Endothelial cell of umbilical vein (primary cell): ENCODE data around the gene AKNA. TPM values are rescaled to one million over a fixed set of nuclear protein-coding genes. Genes with fewer than 3 reads are reported as not detected.

Experiments used
- BruUV-seq: library from RNA; stranded (reverse); fragments of 400-500 nt; replicated peaks from 2 replicates; lab custom pipeline; 2021; lab: Mats Ljungman, UMichigan
- CTCF ChIA-PET: fragments of 300-600, 350-600 bp; sonication (Branson Sonifier 250); formaldehyde crosslinking; loops from one replicate; lab custom pipeline; 2021; ENCODE audit warnings: antibody characterized with exemption, inconsistent platforms; lab: Charles Lee
- POLR2A ChIA-PET: fragments of 300-600, 350-600 bp; sonication (Branson Sonifier 250); formaldehyde crosslinking; loops from one replicate; lab custom pipeline; 2021; ENCODE audit warnings: antibody characterized with exemption, inconsistent platforms; lab: Charles Lee
- DNase-seq: peaks from one replicate; pipeline ENCODE4 v3.0.0-alpha.2; 2011; ENCODE audit warnings: low read depth, low spot score
- FAIRE-seq: peaks from 2 replicates; lab custom pipeline; 2011; peaks lifted over from hg19 to GRCh38; lab: Jason Lieb, UNC
- H2AFZ ChIP-seq: 2 replicates; pipeline ENCODE4 v1.6.0; 2012; ENCODE audit warnings: low read depth, low read length, control low read depth, inconsistent platforms
- H3K27ac ChIP-seq: 2 replicates; pipeline ENCODE4 v1.5.1; 2011; ENCODE audit warnings: low read depth, mild to moderate bottlenecking, control low read depth, low read length, moderate library complexity; ENCODE audit not compliant: insufficient read depth
- H3K27me3 ChIP-seq, 2 experiments: 2 replicates each; pipeline versions ENCODE4 v1.6.0 to v1.6.1; 2011; ENCODE audit warnings: low read length in 2 of 2, mixed read lengths in 1 of 2; ENCODE audit not compliant: control insufficient read depth in 2 of 2, insufficient read depth in 2 of 2
- H3K36me3 ChIP-seq, 2 experiments: 2 replicates in 1 of 2; 3 replicates in 1 of 2; pipeline ENCODE4 v1.5.1; 2011; ENCODE audit warnings: low read length in 2 of 2, mild to moderate bottlenecking in 1 of 2, moderate library complexity in 1 of 2; ENCODE audit not compliant: control insufficient read depth in 2 of 2, insufficient read depth in 2 of 2; ENCODE audit errors: extremely low read depth in 1 of 2
- H3K4me1 ChIP-seq: 3 replicates; pipeline ENCODE4 v1.5.1; 2011; ENCODE audit warnings: mild to moderate bottlenecking, low read length; ENCODE audit not compliant: control insufficient read depth, insufficient read depth; ENCODE audit errors: extremely low read depth
- H3K4me2 ChIP-seq: 2 replicates; pipeline ENCODE4 v1.6.1; 2011; ENCODE audit warnings: low read length, control low read depth, mixed read lengths; ENCODE audit not compliant: insufficient read depth
- H3K4me3 ChIP-seq, 3 experiments: fragments of 200-600 bp in 1 of 3; sonication (generic), shearing (Covaris generic) in 1 of 3; replicated peaks in 1 of 3; 2 replicates each; pipeline ENCODE4 v1.5.1; 2011 to 2016; ENCODE audit warnings: control low read depth in 3 of 3, low read length in 3 of 3, mild to moderate bottlenecking in 2 of 3, inconsistent platforms in 1 of 3, low read depth in 1 of 3, moderate library complexity in 1 of 3; ENCODE audit not compliant: insufficient read depth in 1 of 3
- H3K79me2 ChIP-seq: 2 replicates; pipeline ENCODE4 v1.6.0; 2012; ENCODE audit warnings: low read length, inconsistent platforms; ENCODE audit not compliant: control insufficient read depth, insufficient read depth
- H3K9ac ChIP-seq: replicated peaks from 2 replicates; pipeline ENCODE3; 2011; ENCODE audit warnings: low read length, control low read depth; ENCODE audit not compliant: insufficient read depth; ENCODE audit errors: extremely low read depth
- H3K9me1 ChIP-seq: replicated peaks from 3 replicates; pipeline ENCODE4 v1.6.0; 2011; ENCODE audit warnings: mild to moderate bottlenecking, low read length; ENCODE audit not compliant: control insufficient read depth, insufficient read depth; ENCODE audit errors: extremely low read depth
- H3K9me3 ChIP-seq: replicated peaks from 2 replicates; pipeline ENCODE4 v1.5.1; 2012; ENCODE audit warnings: low read length, inconsistent platforms; ENCODE audit not compliant: control insufficient read depth, insufficient read depth
- H4K20me1 ChIP-seq: replicated peaks from 2 replicates; pipeline ENCODE3; 2011; ENCODE audit warnings: mild to moderate bottlenecking, low read length; ENCODE audit not compliant: control insufficient read depth, insufficient read depth; ENCODE audit errors: extremely low read depth
- EZH2 ChIP-seq: IDR thresholded peaks from 2 replicates; pipeline ENCODE4 v1.6.1; 2012; ENCODE audit warnings: borderline replicate concordance, low read depth, mild to moderate bottlenecking, moderate library complexity, low read length, inconsistent platforms; ENCODE audit not compliant: severe bottlenecking
- FOS ChIP-seq: IDR thresholded peaks from 2 replicates; pipeline ENCODE4 v1.6.1; 2011; ENCODE audit warnings: mild to moderate bottlenecking, low read length, moderate library complexity, borderline replicate concordance; ENCODE audit not compliant: insufficient read depth
- GATA2 ChIP-seq: IDR thresholded peaks from 2 replicates; pipeline ENCODE4 v1.7.0; 2011; ENCODE audit warnings: low read depth, mild to moderate bottlenecking, moderate library complexity, mixed read lengths, low read length; ENCODE audit not compliant: insufficient read length, insufficient read depth
- JUN ChIP-seq: IDR thresholded peaks from 2 replicates; pipeline ENCODE4 v1.6.1; 2011; ENCODE audit warnings: borderline replicate concordance, low read depth; ENCODE audit not compliant: insufficient read length, insufficient read depth
- MYC ChIP-seq: IDR thresholded peaks from one replicate; pipeline ENCODE4 v1.6.1; 2011; ENCODE audit warnings: mild to moderate bottlenecking, low read depth, low read length
- POLR2A ChIP-seq: IDR thresholded peaks from 2 replicates; pipeline ENCODE4 v1.6.1; 2012; ENCODE audit warnings: low read depth, mild to moderate bottlenecking, control low read depth, low read length
- POLR2AphosphoS5 ChIP-seq: IDR thresholded peaks from 2 replicates; pipeline ENCODE4 v1.6.1; 2012; ENCODE audit warnings: low read depth, mild to moderate bottlenecking, control low read depth, low read length, moderate library complexity; ENCODE audit not compliant: insufficient read depth
- dilution Hi-C: fragments of 300-500 bp; cut with MboI; formaldehyde crosslinking; loops from one replicate; pipeline ENCODE4 v1.15.0; 2019; ENCODE audit warnings: low sequenced_read_pairs; ENCODE audit not compliant: extremely low pct_ligation_motif_present
- intact Hi-C: fragments of 100-400 bp; cut with micrococcal nuclease; formaldehyde crosslinking; loops from one replicate; pipeline ENCODE4 v1.10.0; 2022
- polyA plus RNA-seq, 4 experiments: library from polyadenylated mRNA; depleted of rRNA in 3 of 4; stranded (reverse) in 3 of 4; unstranded in 1 of 4; fragments of >200 nt; gene quantifications; 2 replicates each; pipeline versions ENCODE4 v1.2.1 to v1.2.3, GENCODE V29; 2011 to 2012; ENCODE audit warnings: missing spikeins in 1 of 4
- total RNA-seq: library from RNA; stranded (reverse); gene quantifications from 2 replicates; pipeline ENCODE4 v1.2.3, GENCODE V29; 2021
- TF ChIP-seq, protein P1 (sequence below): IDR thresholded peaks from 2 replicates; pipeline ENCODE4 v1.6.1; 2011; ENCODE audit not compliant: insufficient read depth, insufficient read length
- TF ChIP-seq, protein P2 (sequence below), 2 donors: IDR thresholded peaks; 1 replicate in 1 of 2; 2 replicates in 1 of 2; pipeline ENCODE4 v1.5.1; 2011; ENCODE audit warnings: low read length in 2 of 2, mild to moderate bottlenecking in 2 of 2, moderate library complexity in 2 of 2, control low read depth in 1 of 2, inconsistent platforms in 1 of 2, low read depth in 1 of 2; ENCODE audit not compliant: insufficient read depth in 1 of 2; ENCODE audit errors: extremely low read depth in 1 of 2

The AKNA gene
- total and polyA plus RNA-seq, 2 donors (not counting 3 experiments of a cell fraction or from before 2014, with no cell fraction given) = 11.3 to 22.4 TPM

DNA sequence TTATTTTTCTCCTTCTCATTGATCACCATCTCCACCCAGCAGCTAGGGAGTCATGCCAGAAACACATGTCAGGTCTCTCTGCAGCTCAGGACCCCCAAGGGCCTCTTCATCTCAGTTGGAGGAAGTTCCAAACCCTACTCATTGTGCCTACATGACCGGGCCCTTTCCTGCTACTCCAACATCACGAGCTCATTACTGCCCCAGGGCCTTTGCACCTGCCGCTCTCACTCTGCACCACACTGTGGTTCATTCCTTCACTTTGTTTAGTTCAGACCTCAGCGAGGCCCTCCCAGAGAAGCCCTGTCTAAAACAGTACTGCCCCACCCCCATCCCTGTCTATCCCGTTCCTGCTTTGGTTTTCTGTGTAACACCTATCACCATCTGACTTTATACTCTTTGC lies 22.1 kb upstream of the AKNA start:
- dilution Hi-C loops = no loop called here
- H3K4me2 ChIP-seq = no peak overlapping the region
- H3K79me2 ChIP-seq = no peaks in the 10 kb centered on the region
- CTCF ChIA-PET = interaction anchor here (1.0 to 9.5 kb wide), 4 partner anchors 77 to 271 kb away, joined by 3 to 397 read pairs (median 4); partner anchors contain the start of gene TEX53
- peaks cover 0 to 2% of the 10 kb centered on the region in 2 experiments for H3K27me3 ChIP-seq
- no peak for TF ChIP-seq FOS
- H3K9ac ChIP-seq = no peak overlapping the region
- FAIRE-seq (no peak), DNase-seq (no peak)
- H4K20me1 ChIP-seq = no peaks in the 10 kb centered on the region
- no peaks in the 10 kb centered on the region for H3K9me1 ChIP-seq
- no peak overlapping the region for H3K27ac ChIP-seq
- BruUV-seq = no TSS peak
- no peak overlapping the region for H3K4me3 ChIP-seq
- POLR2A ChIA-PET = no interaction called here
- H2AFZ ChIP-seq = no peak overlapping the region
- no peaks in the 10 kb centered on the region for H3K4me1 ChIP-seq
- no peaks in the 10 kb centered on the region for H3K9me3 ChIP-seq
- intact Hi-C loops = loop anchor here (5.0 kb wide), 1 partner anchor 1112 kb away; no protein-coding TSS in a partner anchor
- no peaks in the 10 kb centered on the region for H3K36me3 ChIP-seq

DNA sequence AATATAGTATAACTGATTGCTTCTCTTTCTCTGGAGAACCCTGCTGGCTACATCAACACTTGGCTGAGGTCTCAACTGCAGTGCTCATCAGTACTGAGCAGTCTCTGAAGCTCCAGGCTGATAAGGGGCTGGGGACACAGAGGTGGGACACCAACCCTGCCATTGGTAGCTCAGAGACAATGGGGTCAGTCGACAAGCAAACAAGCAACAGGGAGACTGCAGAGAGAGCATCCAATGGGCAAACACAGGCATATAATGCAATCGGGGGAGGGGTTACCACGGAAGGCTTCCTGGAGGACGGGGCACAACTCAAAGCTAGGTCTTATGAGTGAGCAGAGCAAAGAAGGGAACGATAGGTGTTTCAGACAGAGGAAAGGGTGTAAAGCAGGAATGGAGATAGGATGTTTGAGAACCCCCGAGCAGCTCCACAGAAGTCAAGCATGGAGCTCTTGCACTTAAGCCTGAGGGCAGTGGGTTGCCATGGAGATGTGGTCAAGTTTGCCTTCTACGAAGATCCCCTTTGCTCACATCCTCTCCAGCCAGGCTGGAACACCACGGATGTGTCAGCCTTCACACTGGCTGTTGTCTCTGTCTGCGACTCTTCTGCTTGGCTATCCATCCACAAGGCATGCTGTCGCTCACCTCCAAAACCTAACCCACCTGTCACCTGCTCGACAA lies 21.5 kb upstream of the AKNA start:
- Histone ChIP-seq H2AFZ (no peak overlapping the region), H3K4me3 (no peak overlapping the region), H3K79me2 (no peaks in the 10 kb centered on the region), H3K27me3 (peaks cover 0 to 2% of the 10 kb centered on the region in 2 experiments), H4K20me1 (no peaks in the 10 kb centered on the region), H3K4me2 (no peak overlapping the region), H3K9ac (no peak overlapping the region), H3K9me1 (no peaks in the 10 kb centered on the region), H3K4me1 (no peaks in the 10 kb centered on the region), H3K27ac (no peak overlapping the region), H3K9me3 (no peaks in the 10 kb centered on the region), H3K36me3 (no peaks in the 10 kb centered on the region)
- no peak for TF ChIP-seq POLR2AphosphoS5
- TF ChIP-seq, protein P1, sequence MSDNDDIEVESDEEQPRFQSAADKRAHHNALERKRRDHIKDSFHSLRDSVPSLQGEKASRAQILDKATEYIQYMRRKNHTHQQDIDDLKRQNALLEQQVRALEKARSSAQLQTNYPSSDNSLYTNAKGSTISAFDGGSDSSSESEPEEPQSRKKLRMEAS = no peak
- TF ChIP-seq, protein P2, sequence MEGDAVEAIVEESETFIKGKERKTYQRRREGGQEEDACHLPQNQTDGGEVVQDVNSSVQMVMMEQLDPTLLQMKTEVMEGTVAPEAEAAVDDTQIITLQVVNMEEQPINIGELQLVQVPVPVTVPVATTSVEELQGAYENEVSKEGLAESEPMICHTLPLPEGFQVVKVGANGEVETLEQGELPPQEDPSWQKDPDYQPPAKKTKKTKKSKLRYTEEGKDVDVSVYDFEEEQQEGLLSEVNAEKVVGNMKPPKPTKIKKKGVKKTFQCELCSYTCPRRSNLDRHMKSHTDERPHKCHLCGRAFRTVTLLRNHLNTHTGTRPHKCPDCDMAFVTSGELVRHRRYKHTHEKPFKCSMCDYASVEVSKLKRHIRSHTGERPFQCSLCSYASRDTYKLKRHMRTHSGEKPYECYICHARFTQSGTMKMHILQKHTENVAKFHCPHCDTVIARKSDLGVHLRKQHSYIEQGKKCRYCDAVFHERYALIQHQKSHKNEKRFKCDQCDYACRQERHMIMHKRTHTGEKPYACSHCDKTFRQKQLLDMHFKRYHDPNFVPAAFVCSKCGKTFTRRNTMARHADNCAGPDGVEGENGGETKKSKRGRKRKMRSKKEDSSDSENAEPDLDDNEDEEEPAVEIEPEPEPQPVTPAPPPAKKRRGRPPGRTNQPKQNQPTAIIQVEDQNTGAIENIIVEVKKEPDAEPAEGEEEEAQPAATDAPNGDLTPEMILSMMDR (IDR thresholded peaks at IDR 0.05; ENCODE audit: extremely low read depth in 1 of 2, insufficient read depth in 1 of 2, low read depth in 1 of 2, low read length in 2 of 2) = no peak
- no peak for TF ChIP-seq JUN
- TF ChIP-seq MYC = no peak
- TF ChIP-seq GATA2 = no peak
- no peak for TF ChIP-seq EZH2
- TF ChIP-seq POLR2A = no peak
- TF ChIP-seq FOS = no peak
- CTCF ChIA-PET = interaction anchor here (0.8 to 9.5 kb wide), 7 partner anchors 11 to 605 kb away, joined by 3 to 397 read pairs (median 3); partner anchors contain the start of gene TEX53
- DNase-seq (no peak), FAIRE-seq (no peak)
- intact Hi-C loops = loop anchor here (5.0 kb wide), 1 partner anchor 1113 kb away; no protein-coding TSS in a partner anchor
- POLR2A ChIA-PET = no interaction called here
- dilution Hi-C loops = no loop called here
- BruUV-seq = no TSS peak
